ENCODE data around the gene C1orf50.
A peak's percentile ranks its signal among the peaks of the same experiment; 100 is the strongest.
"Not testable (repeated sequence)": the region's sequence is repeated elsewhere in the genome, so short reads cannot be mapped to it uniquely, and the experiment has no call there.

The C1orf50 gene

DNA sequence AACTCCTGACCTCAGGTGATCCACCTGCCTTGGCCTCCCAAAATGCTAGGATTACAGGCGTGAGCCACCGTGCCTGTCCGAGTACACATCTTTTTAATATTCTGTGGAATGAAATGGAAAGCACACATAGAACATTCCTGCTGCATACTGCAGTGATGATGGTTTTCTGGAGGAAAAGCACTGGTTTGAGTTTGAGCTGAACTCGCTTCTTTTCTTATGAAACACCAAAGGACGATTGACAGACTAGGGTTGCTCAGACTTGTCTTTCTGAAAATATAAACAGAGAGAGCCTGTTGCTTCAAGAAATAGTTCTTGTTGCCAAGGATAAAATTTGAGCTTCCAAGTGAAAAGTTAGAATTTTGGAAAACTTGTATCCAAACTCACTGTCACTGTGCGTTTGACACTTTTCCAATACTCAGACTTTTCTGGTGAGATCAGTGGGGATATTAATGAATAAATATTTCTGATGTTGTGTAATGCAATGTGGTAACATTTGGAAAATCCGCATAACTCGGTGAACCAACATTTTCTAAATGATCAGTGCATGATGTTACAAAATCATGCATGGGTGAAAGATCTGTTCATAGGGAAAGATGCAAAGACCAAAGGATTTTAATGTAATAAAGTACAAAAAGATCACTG is 34.9 kb downstream of the C1orf50 start:
- no peak for DNase-seq (ENCODE audit: low read depth)

GRCh38 chr1:42806171-42806570 is 39.1 kb downstream of the C1orf50 start:
- no peak for DNase-seq (ENCODE audit: low read depth)

DNA sequence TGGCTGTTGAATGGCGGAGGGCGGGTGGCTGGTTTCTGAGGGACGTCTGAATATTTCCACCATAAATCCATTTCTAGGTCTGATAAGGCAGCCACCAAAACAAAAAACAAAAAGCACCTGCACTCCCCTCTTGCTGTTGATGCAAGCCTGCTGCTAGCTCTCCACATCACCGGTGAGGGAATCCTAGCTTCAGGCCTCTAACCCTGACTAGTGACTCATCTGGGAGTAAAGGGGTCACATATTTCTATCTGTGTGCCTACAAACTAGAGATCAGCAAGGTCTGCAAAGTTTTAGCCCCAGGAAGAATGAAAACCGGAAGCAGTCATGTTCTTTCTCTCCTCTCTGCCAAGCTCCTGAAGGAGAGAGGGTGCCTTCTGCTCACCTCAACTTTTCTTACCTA is 39.5 kb downstream of the C1orf50 start:
- DNase-seq (ENCODE audit: low read depth): no peak

GRCh38 chr1:42807056-42807668 is 40.1 kb downstream of the C1orf50 start:
- no peak for DNase-seq (ENCODE audit: low read depth)

- DNase-seq (ENCODE audit: low read depth): not testable (repeated sequence)
Observed at GRCh38 chr1:42814815-42815214, 47.8 kb downstream of the C1orf50 start.

GRCh38 chr1:42815941-42816584 is 49.0 kb downstream of the C1orf50 start:
- DNase-seq (ENCODE audit: low read depth): no peak

- peak; percentile 93 for DNase-seq (ENCODE audit: low read depth)
Observed at GRCh38 chr1:42816585-42817439, 49.8 kb downstream of the C1orf50 start, which contains the start of the genes ERMAP and SVBP. Gene ERMAP, plus strand, starts transcription at chr1:42817122. Its CDS starts 13,327 bp downstream, at chr1:42830449. Gene SVBP, minus strand, starts transcription at chr1:42817397. Its CDS starts 853 bp downstream, at chr1:42816544.

DNA sequence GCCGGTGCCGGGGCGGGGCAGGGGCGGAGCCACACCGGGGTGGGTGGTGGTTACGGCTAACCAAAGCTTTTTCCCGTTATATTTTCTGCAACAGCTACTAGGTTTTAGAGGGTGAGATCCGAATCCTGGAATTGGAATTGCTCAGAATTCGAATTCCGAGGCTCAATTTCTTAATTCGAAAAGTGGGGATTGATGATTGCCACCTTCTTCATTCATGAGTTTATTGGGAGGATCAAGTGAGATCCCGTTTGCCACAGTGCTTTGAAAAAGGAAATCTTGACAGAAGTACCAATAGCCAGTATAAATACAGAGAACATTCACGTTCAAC is 50.4 kb downstream of the C1orf50 start:
- DNase-seq (ENCODE audit: low read depth): no peak

DNA sequence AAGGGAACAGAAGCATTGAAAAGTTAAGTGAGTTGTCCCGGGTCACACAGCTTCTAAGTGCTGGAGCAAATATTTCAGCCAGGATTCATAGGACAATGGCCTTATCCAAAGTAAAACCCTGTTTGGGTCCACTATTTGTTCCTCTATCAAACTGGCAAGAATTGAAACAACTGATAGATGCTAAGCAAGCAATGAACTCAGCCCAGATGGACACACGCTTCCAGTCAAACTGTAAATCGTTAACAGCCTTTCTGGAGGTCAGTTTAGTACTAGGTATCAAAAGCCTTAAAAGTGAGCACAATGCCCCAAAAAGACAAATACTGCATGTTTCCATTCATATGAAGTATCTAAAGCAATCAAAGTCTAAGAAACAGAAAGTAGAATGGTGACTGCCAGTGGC is 50.9 kb downstream of the C1orf50 start:
- no peak for DNase-seq (ENCODE audit: low read depth)

GRCh38 chr1:42820813-42821212 is 53.8 kb downstream of the C1orf50 start:
- no peak for DNase-seq (ENCODE audit: low read depth)

DNA sequence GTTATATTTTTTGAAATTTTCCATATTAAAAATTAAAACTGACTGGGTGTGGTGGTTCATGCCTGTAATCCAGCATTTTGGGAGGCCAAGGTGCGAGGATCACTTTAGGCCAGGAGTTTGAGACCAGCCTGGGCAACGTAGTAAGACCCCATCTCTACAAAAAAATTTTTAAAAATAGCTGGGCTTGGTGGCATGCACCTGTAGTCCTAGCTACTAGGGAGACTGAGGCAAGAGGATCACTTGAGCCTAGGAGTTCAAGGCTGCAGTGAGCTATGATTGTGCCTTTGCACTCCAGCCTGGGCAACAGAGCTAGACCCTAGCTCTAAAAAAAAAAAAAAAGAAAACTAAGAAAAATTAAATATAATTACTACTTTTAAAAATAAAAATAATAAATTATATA is 54.6 kb downstream of the C1orf50 start:
- no peak for DNase-seq (ENCODE audit: low read depth)

GRCh38 chr1:42822800-42823392 is 55.8 kb downstream of the C1orf50 start:
- no peak for DNase-seq (ENCODE audit: low read depth)

GRCh38 chr1:42824481-42825035 is 57.5 kb downstream of the C1orf50 start:
- DNase-seq (ENCODE audit: low read depth): no peak

GRCh38 chr1:42825036-42825851 is 58.2 kb downstream of the C1orf50 start:
- DNase-seq (ENCODE audit: low read depth): no peak
